Neuronal stem cell (in vitro differentiated cells): ENCODE data around the gene PHF3.

Source experiments
- DNase-seq: peaks from one replicate; pipeline ENCODE4 v3.0.0-alpha.2; 2013; ENCODE audit warnings: low spot score
- H2AFZ ChIP-seq: one replicate; pipeline ENCODE4 v1.6.1; 2013; ENCODE audit warnings: mild to moderate bottlenecking, low read length, inconsistent platforms
- H2AK5ac ChIP-seq: 2 replicates; pipeline ENCODE4 v1.6.1; 2013; ENCODE audit warnings: low read depth, mild to moderate bottlenecking, inconsistent platforms, low read length, moderate library complexity, mixed read lengths
- H2BK120ac ChIP-seq: 2 replicates; pipeline ENCODE4 v1.6.1; 2013; ENCODE audit warnings: low read depth, mild to moderate bottlenecking, inconsistent platforms, low read length, moderate library complexity, mixed read lengths
- H2BK12ac ChIP-seq: one replicate; pipeline ENCODE4 v1.6.1; 2013; ENCODE audit warnings: low read length, inconsistent platforms
- H2BK15ac ChIP-seq: 2 replicates; pipeline ENCODE4 v1.6.1; 2013; ENCODE audit warnings: mild to moderate bottlenecking, low read length, inconsistent platforms, mixed read lengths
- H2BK5ac ChIP-seq: one replicate; pipeline ENCODE4 v1.6.1; 2013; ENCODE audit warnings: inconsistent platforms, mild to moderate bottlenecking, low read length, moderate library complexity
- H3K14ac ChIP-seq: one replicate; pipeline ENCODE4 v1.6.1; 2013; ENCODE audit warnings: low read length, inconsistent platforms
- H3K18ac ChIP-seq: 2 replicates; pipeline ENCODE4 v1.6.1; 2013; ENCODE audit warnings: low read length, inconsistent platforms
- H3K23ac ChIP-seq: 2 replicates; pipeline ENCODE4 v1.6.1; 2013; ENCODE audit warnings: low read depth, mild to moderate bottlenecking, mixed read lengths, low read length, inconsistent platforms; ENCODE audit not compliant: poor library complexity
- H3K27ac ChIP-seq: replicated peaks from 3 replicates; pipeline ENCODE4 v1.5.1; 2013; ENCODE audit warnings: low read length, inconsistent platforms
- H3K27me3 ChIP-seq, 3 experiments: 2 replicates each; pipeline ENCODE4 v1.6.1; 2013; ENCODE audit warnings: low read length in 3 of 3, mild to moderate bottlenecking in 2 of 3, inconsistent platforms in 1 of 3, low read depth in 1 of 3, mixed read lengths in 1 of 3, moderate library complexity in 1 of 3; ENCODE audit not compliant: control insufficient read depth in 3 of 3, insufficient read depth in 3 of 3
- H3K36me3 ChIP-seq, 2 donors: replicated peaks in 1 of 2; 2 replicates each; pipeline ENCODE4 v1.6.1; 2013; ENCODE audit warnings: low read length in 2 of 2; ENCODE audit not compliant: control insufficient read depth in 2 of 2, insufficient read depth in 2 of 2
- H3K4ac ChIP-seq: 2 replicates; pipeline ENCODE4 v1.6.1; 2013; ENCODE audit warnings: inconsistent platforms, mild to moderate bottlenecking, low read length, moderate library complexity
- H3K4me1 ChIP-seq, 2 donors: 1 replicate in 1 of 2; 2 replicates in 1 of 2; pipeline ENCODE4 v1.6.1; 2013; ENCODE audit warnings: low read length in 2 of 2, low read depth in 1 of 2; ENCODE audit not compliant: control insufficient read depth in 2 of 2, insufficient read depth in 1 of 2
- H3K4me2 ChIP-seq: one replicate; pipeline ENCODE4 v1.6.1; 2013; ENCODE audit warnings: mild to moderate bottlenecking, low read length, inconsistent platforms; ENCODE audit not compliant: insufficient read depth, poor library complexity, severe bottlenecking
- H3K4me3 ChIP-seq, 2 donors: 2 replicates each; pipeline ENCODE4 v1.5.1; 2013; ENCODE audit warnings: low read length in 2 of 2, mild to moderate bottlenecking in 2 of 2, inconsistent platforms in 1 of 2, moderate library complexity in 1 of 2
- H3K79me1 ChIP-seq: one replicate; pipeline ENCODE4 v1.6.1; 2013; ENCODE audit warnings: low read depth, mild to moderate bottlenecking, inconsistent platforms, low read length, moderate library complexity
- H3K9ac ChIP-seq: one replicate; pipeline ENCODE4 v1.6.1; 2013; ENCODE audit warnings: mild to moderate bottlenecking, low read depth, low read length, inconsistent platforms; ENCODE audit not compliant: poor library complexity
- H3K9me3 ChIP-seq, 2 donors: replicated peaks in 1 of 2; 2 replicates each; pipeline versions ENCODE3 to v1.6.1; 2013; ENCODE audit warnings: low read length in 2 of 2, mild to moderate bottlenecking in 2 of 2, inconsistent platforms in 1 of 2, low read depth in 1 of 2, mixed read lengths in 1 of 2, moderate library complexity in 1 of 2; ENCODE audit not compliant: control insufficient read depth in 2 of 2, insufficient read depth in 1 of 2
- H4K8ac ChIP-seq: one replicate; pipeline ENCODE4 v1.6.1; 2013; ENCODE audit warnings: low read depth, mild to moderate bottlenecking, inconsistent platforms, low read length, moderate library complexity
- H4K91ac ChIP-seq: one replicate; pipeline ENCODE4 v1.6.1; 2013; ENCODE audit warnings: low read length, low read depth, mild to moderate bottlenecking, inconsistent platforms; ENCODE audit not compliant: poor library complexity
- WGBS, 2 donors: extraction: QIAGEN DNeasy Blood & Tissue Kit; methylation state at CpG; one replicate each; pipeline ENCODE4 v1.1.7; 2013; ENCODE audit warnings: missing lambda C conversion rate in 2 of 2, mixed read lengths in 1 of 2; ENCODE audit not compliant: insufficient read length in 2 of 2, insufficient replicate concordance in 1 of 2; ENCODE audit errors: extremely low coverage in 2 of 2; 5-methylcytosine and 5-hydroxymethylcytosine counted together

PHF3 gene

DNA sequence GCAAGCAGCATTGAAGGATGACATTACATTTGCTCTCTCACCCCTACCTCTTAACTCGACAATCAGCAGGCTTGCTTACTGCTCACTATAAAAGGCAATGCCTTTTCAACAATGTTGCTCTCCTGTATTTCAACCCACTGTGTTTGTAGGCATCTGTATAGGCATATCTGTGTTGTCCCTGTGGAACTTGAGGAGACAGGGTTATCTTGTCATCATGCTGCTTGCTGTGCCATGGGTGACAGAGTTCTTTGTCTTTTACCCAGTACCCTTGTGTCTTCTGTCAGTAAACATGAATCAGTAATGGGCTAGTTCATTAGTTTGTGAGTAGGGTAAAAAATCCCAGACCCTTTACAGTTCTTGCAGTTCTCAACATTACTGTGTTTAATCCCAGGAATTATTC is 25.2 kb downstream of the PHF3 start:
- Histone ChIP-seq H3K79me1 (peaks cover 8% of the 10 kb centered on the region), H3K23ac (no peak overlapping the region), H4K8ac (no peak overlapping the region), H3K9me3 (peaks cover 0 to 4% of the 10 kb centered on the region in 2 donors), H3K18ac (no peak overlapping the region), H2AFZ (no peak overlapping the region), H2BK5ac (no peak overlapping the region), H3K9ac (no peak overlapping the region), H3K27me3 (no peaks in the 10 kb centered on the region), H4K91ac (no peak overlapping the region), H3K14ac (no peak overlapping the region), H3K4me1 (peaks cover 0 to 2% of the 10 kb centered on the region in 2 donors), H3K36me3 (no peaks in the 10 kb centered on the region), H3K4me2 (no peak overlapping the region), H3K27ac (no peak overlapping the region), H2BK12ac (no peak overlapping the region), H2AK5ac (no peak overlapping the region), H3K4ac (no peak overlapping the region), H2BK15ac (no peak overlapping the region), H3K4me3 (no peak overlapping the region), H2BK120ac (no peak overlapping the region)
- DNase-seq: no peak
- WGBS, 2 donors: no CpG with 5 or more reads among the region's 1 CpG

DNA sequence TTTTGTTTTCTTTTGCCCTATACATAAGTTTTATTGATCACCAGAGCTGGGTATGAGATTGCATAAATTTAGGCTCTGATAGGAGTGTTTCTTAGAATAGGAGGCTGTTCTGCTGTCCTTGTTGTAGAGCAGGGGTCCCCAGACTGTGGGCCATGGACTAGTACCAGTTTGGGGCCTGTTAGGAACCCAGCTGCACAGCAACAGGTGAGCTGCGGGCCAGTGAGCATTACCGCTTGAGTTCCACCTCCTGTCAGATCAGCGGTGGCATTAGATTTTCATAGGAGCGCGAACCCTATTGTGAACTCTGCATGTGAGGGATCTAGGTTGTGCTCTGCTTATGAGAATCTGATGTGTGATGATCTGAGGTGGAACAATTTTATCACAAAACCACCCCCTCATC is 26.2 kb downstream of the PHF3 start:
- no peak overlapping the region for H2AFZ ChIP-seq
- no peak overlapping the region for H3K4ac ChIP-seq
- H4K91ac ChIP-seq: no peak overlapping the region
- peaks cover 0 to 2% of the 10 kb centered on the region in 2 donors for H3K4me1 ChIP-seq
- no peak overlapping the region for H2BK15ac ChIP-seq
- no peak overlapping the region for H3K4me2 ChIP-seq
- H4K8ac ChIP-seq: no peak overlapping the region
- DNase-seq: no peak
- H3K14ac ChIP-seq: no peak overlapping the region
- no peak overlapping the region for H2BK5ac ChIP-seq
- no peaks in the 10 kb centered on the region for H3K27me3 ChIP-seq
- H3K18ac ChIP-seq: no peak overlapping the region
- H2AK5ac ChIP-seq: no peak overlapping the region
- no peak overlapping the region for H3K4me3 ChIP-seq
- H2BK120ac ChIP-seq: no peak overlapping the region
- H3K36me3 ChIP-seq: no peaks in the 10 kb centered on the region
- WGBS, 2 donors: no CpG with 5 or more reads among the region's 5 CpGs
- peaks cover 0 to 2% of the 10 kb centered on the region in 2 donors for H3K9me3 ChIP-seq
- H2BK12ac ChIP-seq: no peak overlapping the region
- H3K27ac ChIP-seq: no peak overlapping the region
- H3K9ac ChIP-seq: no peak overlapping the region
- peaks cover 8% of the 10 kb centered on the region for H3K79me1 ChIP-seq
- no peak overlapping the region for H3K23ac ChIP-seq

DNA sequence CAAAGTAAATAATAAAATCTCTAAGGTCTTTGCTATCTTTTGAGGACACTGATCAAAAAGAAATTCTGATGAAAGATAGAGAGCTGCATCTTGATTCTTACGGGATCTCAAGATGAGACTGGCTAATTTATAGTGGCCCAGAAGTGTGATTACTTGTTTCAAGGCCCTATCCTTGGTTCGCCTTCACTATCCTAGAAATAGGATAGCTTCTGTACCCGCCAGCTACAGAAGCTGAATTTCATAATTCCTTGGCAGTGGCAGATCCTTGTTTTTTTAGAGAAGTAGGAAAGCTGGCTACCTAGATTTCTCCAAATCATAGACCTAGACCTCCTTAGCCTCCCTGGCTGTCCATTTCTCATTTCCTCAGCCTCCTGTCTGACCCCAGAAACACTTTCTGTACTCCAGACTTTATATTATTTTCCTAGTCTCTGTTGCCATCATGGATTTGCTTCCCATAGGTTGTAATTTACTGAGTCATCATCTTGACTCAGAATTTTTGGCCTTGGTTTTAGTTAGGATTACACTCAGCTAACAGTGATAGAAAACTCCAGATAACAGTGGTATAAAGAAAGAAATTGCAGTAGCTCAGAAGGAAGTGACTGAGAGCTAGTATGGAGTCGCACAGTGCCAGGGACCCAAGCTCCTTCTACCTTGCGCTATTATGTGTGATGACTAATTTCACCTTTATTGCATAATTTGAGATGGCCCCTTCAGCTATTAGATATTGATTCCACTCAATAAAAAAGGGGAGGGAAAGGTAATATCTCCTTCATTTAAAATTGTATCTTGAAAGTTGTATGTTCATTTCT is 27.7 kb downstream of the PHF3 start:
- H2BK15ac ChIP-seq: no peak overlapping the region
- no peak overlapping the region for H3K23ac ChIP-seq
- H2BK5ac ChIP-seq: no peak overlapping the region
- DNase-seq: no peak
- H3K27me3 ChIP-seq: no peaks in the 10 kb centered on the region
- H3K79me1 ChIP-seq: peaks cover 8% of the 10 kb centered on the region
- H3K27ac ChIP-seq: no peak overlapping the region
- no peak overlapping the region for H3K4ac ChIP-seq
- no peak overlapping the region for H4K8ac ChIP-seq
- no peak overlapping the region for H3K4me2 ChIP-seq
- H3K9me3 ChIP-seq: no peaks in the 10 kb centered on the region
- no peak overlapping the region for H2BK120ac ChIP-seq
- no peak overlapping the region for H4K91ac ChIP-seq
- no peak overlapping the region for H3K4me3 ChIP-seq
- no peak overlapping the region for H3K9ac ChIP-seq
- no peak overlapping the region for H3K14ac ChIP-seq
- H3K36me3 ChIP-seq: no peaks in the 10 kb centered on the region
- WGBS, 2 donors: no CpG with 5 or more reads among the region's 5 CpGs
- H2AFZ ChIP-seq: no peak overlapping the region
- no peak overlapping the region for H2BK12ac ChIP-seq
- no peak overlapping the region for H2AK5ac ChIP-seq
- peaks cover 0 to 2% of the 10 kb centered on the region in 2 donors for H3K4me1 ChIP-seq
- no peak overlapping the region for H3K18ac ChIP-seq

DNA sequence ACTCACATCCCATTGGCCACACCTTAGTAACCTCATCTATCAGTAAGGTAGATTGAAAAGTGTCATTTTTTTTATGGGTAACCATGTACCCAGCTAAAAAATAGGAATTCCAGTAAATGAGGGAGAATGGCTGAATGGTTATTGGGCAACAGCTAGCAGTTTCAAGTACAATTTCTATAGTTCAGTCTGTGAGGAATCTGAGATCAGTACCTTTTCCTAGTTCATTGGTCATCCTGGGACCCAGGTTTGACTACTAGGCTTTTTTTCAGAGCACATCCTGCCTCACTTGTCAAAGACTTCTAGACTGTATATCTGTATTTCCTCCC is 28.3 kb downstream of the PHF3 start:
- Histone ChIP-seq H3K27ac (no peak overlapping the region), H2BK120ac (no peak overlapping the region), H3K9ac (no peak overlapping the region), H2AK5ac (no peak overlapping the region), H3K36me3 (no peaks in the 10 kb centered on the region), H3K79me1 (peaks cover 6% of the 10 kb centered on the region), H3K4me1 (peaks cover 0 to 2% of the 10 kb centered on the region in 2 donors), H3K4ac (no peak overlapping the region), H2AFZ (no peak overlapping the region), H2BK5ac (no peak overlapping the region), H3K14ac (no peak overlapping the region), H4K91ac (no peak overlapping the region), H3K23ac (no peak overlapping the region), H3K9me3 (no peaks in the 10 kb centered on the region), H3K4me3 (no peak overlapping the region), H3K4me2 (no peak overlapping the region), H2BK15ac (no peak overlapping the region), H4K8ac (no peak overlapping the region), H3K27me3 (no peaks in the 10 kb centered on the region), H3K18ac (no peak overlapping the region), H2BK12ac (no peak overlapping the region)
- no peak for DNase-seq
